Stimulated activated CD8-positive, alpha-beta memory T cell treated with anti-CD3 and anti-CD28 coated beads, Interleukin-15, amount 100 ng/mL, for 48 hours (primary cell): Measurements from ENCODE around the gene AIFM3.
"Not testable (repeated sequence)": the region's sequence is repeated elsewhere in the genome, so short reads cannot be mapped to it uniquely, and the experiment has no call there.

Experiments used
- DNase-seq, 2 donors: peaks; one replicate each; pipeline ENCODE4 v3.0.0-alpha.2; 2020; ENCODE audit warnings: low read depth in 2 of 2

AIFM3 gene

DNA sequence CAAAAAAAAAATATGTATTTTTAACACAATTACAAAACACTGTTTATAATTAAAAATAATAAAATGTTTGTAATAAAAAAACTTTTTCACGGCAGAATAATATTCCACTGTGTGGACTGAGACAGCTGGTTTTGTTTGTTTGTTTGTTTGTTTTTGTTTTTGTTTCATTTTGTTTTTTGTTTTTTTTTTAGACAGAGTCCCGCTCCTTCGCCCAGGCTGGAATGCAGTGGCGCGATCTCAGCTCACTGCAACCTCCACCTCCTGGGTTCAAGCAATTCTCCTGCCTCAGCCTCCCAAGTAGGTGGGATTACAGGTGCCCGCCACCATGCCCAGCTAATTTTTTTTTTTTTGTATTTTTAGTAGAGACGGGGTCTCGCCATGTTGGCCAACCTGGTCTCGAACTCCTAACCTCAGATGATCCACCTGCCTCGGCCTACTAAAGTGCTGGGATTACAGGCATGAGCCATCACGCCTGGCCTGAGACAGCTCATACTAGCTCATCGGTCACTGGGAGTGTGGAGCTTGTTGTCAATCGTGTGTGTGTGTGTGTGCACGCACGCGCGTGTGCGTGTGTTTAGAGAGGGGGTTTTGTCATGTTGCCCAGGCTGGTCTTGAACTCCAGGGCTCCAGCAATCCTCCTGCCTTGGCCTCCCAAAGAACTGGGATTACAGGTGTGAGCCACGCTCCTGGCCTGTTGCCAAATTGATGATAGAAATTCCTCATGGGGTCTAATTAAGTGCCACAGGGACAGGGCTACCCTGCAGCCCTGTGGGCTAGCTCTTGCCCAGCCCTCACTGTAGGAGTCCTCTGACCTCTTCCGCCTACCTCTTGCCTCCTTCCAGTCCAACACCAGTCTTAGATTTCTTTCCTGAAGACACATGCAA, 7.2 kb upstream of the AIFM3 start:
- no peak for DNase-seq

DNA sequence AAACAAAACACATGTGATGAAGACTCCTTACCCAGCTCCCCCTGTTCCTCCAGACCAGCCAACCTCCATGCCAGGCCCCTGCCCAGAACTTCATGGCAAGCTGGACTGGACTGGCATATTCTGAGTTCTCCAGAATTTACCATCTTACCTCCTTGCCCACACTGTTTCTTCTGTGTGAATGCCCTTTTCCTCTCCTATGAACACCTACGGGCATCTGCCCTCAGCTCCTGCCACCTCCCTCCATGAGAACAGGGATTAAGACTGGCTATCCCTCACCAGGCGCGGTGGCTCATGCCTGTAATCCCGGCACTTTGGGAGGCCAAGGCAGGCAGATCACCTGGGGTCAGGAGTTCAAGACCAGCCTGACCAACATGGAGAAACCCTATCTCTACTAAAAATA, 6.4 kb upstream of the AIFM3 start:
- DNase-seq, result no peak

- no peak for DNase-seq
These were observed 4.5 kb upstream of the AIFM3 start for GRCh38 chr22:20962491-20962945.

DNA sequence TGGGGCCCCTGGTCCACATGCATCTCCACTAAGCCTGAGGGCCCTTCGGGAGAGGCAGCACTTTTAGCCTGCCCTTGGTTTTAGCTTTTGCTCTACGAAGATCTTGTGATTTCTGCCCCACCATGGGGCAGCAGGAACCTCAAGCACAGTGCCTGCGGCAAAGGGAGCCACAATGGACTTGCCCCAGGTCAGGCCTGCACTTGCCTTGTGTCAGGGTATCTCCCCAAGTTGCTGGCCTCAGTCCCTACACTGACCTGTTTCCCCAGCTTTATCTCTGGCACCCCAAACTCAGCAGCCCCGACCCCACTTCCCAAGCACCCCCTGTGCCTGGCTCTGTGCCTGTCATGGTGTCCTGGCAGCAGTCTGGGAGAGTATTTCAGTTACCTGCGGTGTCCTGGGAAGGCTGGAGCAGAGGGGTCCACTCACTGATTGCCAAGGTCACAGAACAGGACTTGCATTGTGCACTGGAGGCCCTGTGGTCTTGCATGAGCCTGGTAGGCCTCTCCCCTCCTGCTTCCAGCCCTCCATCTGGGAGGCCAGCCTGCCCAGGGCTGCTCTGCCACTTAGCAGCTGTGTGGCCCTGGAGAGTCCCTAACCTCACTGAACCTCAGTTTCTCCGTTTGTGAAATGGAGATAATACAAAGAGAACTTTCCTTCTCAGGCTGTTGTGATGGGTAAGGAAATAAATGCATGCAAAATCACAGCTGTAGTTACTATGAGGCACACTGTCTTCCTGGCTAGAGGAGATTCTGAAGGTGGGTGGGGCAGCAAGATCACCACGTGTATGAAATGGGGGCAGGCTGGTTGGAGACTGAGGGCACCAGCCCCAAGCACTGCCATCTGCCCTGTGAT, 3.6 kb upstream of the AIFM3 start:
- no peak for DNase-seq

DNA sequence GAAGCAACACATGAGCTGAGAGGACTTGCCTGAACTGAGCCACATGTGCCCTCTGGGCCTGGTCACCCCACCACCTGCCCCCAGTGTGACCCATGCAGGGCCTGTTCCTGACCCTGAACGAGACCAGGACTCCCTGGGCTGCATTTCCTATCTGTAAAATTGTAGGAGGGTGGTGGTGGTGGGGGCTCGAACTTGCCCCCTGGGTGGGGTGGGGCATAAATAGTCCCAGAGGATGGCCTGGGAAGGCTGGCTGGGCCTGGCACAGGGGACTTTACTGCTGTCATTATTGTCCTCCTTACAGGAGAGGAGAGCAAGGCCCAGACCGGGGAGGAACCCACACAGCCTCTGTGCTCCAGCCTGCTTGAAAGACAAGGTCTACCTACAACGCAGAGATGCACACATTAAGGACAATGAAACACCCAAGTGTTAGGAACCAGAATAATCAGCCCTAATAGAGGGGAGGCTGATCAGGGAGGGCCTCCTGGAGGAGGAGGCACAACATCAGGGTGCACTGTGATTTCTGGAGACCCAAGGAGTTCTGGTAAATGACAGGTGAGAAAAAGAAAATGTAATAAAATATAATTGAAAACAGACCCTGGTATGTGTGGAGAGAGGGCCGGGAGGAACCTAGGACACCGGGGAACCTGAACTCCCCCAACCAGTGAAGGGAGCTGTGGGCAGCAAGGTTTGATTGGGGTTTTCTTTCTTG, 2.8 kb upstream of the AIFM3 start:
- DNase-seq, result no peak

DNA sequence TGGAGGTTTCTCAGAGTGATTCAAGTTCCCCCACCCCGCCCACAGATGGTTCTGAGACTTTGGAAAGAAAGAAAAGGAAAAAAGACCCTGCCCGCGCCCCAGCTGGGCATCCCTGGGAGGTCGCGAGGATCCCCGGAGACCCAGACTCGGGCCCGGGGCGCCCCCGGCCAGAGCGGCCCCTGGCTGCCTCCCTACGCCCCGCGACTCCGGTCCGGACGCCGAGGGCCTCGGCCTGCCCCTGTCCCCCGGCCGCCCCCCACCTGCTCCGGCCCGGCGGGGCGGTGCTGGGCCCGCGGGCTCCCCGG, 2.3 kb upstream of the AIFM3 start:
- DNase-seq, result no peak

- no peak for DNase-seq
These were observed 1.8 kb upstream of the AIFM3 start for GRCh38 chr22:20965104-20965887.

DNA sequence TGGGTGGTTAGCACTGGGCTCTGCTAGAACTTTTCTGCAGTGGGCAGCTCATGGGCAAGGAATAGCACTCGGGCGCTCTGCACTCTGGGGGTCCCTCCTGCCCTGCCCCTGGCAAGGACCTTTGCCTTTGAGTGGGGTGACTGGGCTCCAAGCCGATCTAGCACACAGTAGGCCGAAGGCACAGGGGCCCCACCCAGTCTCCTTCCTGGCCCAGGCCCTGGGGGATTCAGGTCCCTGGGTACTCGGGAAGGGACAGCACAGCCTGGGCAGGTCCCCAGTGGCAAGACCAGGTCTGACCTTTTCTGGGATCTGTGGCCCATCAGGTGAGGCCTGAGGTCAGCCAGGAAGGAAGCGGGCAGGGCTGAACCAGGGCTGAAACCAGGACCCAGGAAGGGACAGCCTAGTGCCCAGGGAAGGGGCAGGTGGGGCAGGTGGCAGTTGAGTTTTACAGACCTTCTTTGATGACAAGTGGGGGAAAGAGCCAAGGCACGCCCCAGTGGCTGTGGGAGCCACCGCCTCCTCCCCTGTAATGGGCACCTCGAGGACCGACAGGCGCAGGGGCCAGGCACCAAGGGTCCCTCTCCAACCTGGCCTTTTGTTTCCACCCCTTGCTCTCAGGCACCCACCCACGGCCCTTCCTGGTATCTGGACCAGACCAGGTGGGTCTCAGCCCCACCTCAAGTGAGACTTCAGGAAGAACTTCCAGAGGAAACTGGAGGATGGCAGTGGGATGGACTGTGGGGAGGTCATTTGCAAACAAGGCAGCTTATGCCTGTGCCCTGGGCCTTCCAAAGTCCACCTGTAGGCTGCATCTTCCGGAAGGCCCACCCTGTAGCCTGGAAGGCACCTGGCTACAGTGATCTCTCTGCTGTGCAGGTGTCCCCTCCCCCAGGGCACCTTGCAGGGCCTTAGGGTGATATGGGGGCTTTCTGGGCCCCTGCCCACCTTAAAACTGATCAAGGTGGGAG, 883 bp upstream of the AIFM3 start:
- DNase-seq, result no peak

- no peak for DNase-seq
These were observed 699 bp downstream of the AIFM3 start for GRCh38 chr22:20967697-20968211.

DNA sequence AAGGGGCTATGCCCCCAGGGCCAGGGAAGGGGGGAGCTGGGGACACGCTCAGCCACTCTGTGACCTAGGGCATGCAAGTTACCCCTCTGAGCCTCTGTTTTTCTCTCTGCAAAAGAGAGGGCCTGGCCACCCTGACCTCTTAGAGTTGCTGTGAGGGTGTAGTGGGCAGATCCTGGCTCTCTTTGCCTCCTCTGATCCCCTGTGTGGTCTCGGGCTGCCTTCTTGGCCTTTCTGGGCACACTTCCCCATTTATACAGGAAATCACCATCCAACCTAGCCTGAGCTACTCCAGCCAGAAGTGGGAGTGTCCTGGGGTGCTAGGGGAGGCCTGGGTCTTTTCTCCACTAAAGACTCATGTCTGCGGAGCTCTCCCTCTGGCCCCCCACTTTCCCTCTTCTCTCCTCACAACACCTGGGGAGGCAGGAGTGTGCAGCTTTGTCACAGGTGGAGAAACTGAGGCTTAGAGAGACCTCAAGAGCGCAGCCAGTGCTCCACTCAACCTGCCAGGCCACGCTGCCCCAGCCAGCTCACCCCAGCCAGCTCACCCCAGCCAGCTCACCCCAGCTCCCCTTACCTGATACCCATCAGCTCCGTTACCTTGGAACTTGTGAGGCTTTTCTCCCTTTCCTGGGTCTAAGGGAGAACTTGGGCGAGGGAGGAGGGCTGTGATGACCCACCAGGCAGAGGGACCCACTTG, 1.4 kb downstream of the AIFM3 start:
- DNase-seq, result no peak

GRCh38 chr22:20970939-20971657, 4.0 kb downstream of the AIFM3 start:
- DNase-seq, result no peak

DNA sequence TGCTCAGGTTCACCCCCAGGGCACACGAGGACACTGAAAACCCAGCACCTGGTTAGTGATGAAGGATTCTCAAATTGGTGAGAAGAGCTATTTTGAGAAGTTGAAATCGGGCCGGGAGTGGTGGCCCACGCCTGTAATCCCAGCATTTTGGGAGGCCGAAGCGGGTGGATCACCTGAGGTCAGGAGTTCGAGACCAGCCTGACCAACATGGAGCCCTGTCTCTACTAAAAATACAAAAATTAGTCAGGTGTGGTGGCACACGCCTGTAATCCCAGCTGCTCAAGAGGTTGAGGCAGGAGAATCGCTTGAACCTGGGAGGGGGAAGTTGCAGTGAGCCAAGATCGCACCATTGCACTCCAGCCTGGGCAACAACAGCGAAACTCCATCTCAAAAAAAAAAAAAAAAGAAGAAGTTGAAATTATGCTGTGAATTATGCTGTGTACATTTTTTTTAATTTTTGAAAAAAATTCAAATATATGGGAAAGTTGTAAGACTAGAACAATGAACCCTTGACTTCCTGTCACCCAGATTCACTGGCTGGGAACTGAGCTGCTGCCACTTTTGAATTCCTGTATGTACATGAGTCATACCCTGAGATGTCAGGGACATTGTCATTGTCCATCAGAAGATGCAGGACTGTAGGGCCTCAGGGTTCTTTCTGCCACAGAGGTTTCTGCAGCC, 5.1 kb downstream of the AIFM3 start:
- DNase-seq, result not testable (repeated sequence)

DNA sequence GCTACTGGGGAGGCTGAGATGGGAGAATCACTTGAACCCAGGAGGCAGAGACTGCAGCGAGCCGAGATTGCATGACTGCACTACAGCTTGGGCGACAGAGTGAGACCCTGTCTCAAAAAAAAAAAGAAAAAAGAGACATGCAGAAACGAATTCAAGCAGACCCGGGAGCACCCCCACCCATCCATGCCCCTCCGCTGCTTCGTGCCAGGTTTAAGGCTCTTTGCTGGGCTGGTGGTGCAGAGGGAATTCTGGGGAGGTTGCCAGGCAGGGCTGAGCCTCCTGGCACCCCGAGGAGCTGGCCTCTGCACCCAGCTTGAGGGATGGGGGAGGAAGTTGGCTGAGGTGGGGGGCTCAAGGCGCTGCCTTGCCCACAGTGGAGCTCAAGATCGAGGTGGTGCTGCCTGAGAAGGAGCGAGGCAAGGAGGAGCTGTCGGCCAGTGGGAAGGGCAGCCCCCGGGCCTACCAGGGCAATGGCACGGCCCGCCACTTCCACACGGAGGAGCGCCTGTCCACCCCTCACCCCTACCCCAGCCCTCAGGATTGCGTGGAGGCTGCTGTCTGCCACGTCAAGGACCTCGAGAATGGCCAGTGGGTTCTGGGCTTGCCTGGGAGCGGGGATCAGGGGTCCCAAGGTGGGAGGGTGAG, 6.0 kb downstream of the AIFM3 start:
- DNase-seq, result no peak

GRCh38 chr22:20973634-20974286, 6.7 kb downstream of the AIFM3 start:
- no peak for DNase-seq

- no peak for DNase-seq
These were observed 7.4 kb downstream of the AIFM3 start for GRCh38 chr22:20974336-20974955.

DNA sequence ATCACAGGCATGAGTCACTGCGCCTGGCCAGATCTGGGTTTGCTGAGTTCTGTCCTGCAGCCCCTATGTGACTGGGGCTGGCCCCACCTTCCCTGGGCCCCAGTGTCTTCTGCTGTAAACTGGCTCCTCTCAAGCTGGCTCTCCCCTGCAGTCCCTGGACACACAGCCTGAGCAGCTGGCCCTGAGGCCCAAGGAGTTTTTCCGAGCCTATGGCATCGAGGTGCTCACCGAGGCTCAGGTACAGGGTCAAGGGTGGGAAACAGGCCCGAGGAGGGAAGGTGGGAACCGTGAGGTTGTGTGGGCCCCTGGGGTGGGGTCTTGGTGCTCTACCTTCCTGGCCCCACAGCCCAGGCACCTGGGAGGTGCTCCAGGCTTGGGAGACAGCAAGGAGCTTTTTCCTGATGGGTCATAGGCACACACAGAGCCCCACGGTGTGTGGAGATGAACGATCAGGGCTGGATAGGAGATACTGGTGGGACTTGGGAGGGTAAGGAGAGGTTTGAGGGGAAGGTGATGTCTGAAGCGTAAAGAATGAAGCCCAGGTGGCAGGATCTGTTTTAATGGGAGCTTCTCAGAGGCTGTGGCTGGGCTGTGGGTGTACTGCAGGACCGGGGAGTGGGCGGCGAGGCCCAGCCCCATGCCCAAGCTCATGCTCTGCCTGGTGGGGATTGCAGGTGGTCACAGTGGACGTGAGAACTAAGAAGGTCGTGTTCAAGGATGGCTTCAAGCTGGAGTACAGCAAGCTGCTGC, 8.7 kb downstream of the AIFM3 start:
- DNase-seq, result no peak
